Immature natural killer cell (primary cell): ENCODE data around the gene SASS6. TPM values are rescaled to one million over a fixed set of nuclear protein-coding genes. Genes with fewer than 3 reads are reported as not detected.

Source experiments
- DNase-seq, 3 donors: peaks; one replicate each; pipeline ENCODE4 v3.0.0; 2022; ENCODE audit warnings: mixed read lengths in 1 of 3
- H3K27ac Mint-ChIP-seq, 6 donors: one replicate each; pipeline ENCODE4 v1.8.0; 2020; ENCODE audit warnings: mixed read lengths in 6 of 6, mild to moderate bottlenecking in 5 of 6, inconsistent platforms in 4 of 6, moderate library complexity in 3 of 6
- H3K27me3 Mint-ChIP-seq, 3 donors: one replicate each; pipeline ENCODE4 v1.8.0; 2020 to 2021; ENCODE audit warnings: low read depth in 3 of 3, mild to moderate bottlenecking in 3 of 3, mixed read lengths in 3 of 3, moderate library complexity in 3 of 3, inconsistent platforms in 1 of 3
- H3K36me3 Mint-ChIP-seq, 3 donors: one replicate each; pipeline ENCODE4 v1.8.0; 2020; ENCODE audit warnings: mixed read lengths in 3 of 3, inconsistent platforms in 2 of 3, mild to moderate bottlenecking in 2 of 3
- H3K4me1 Mint-ChIP-seq, 2 donors: one replicate each; pipeline ENCODE4 v1.8.0; 2020; ENCODE audit warnings: inconsistent platforms in 2 of 2, mild to moderate bottlenecking in 2 of 2, mixed read lengths in 2 of 2, moderate library complexity in 1 of 2
- H3K4me3 Mint-ChIP-seq, 5 donors: one replicate each; pipeline ENCODE4 v1.8.0; 2020; ENCODE audit warnings: mild to moderate bottlenecking in 5 of 5, mixed read lengths in 5 of 5, inconsistent platforms in 3 of 5, moderate library complexity in 3 of 5
- H3K9me3 Mint-ChIP-seq, 6 donors: one replicate each; pipeline ENCODE4 v1.8.0; 2020; ENCODE audit warnings: mild to moderate bottlenecking in 6 of 6, mixed read lengths in 6 of 6, inconsistent platforms in 4 of 6, moderate library complexity in 3 of 6
- polyA plus RNA-seq, 3 donors: library from polyadenylated mRNA; unstranded; fragments of 300-500 nt; fragmentation: Illumina TruSeq; gene quantifications; one replicate each; pipeline ENCODE4 v1.2.3, GENCODE V29; 2021

SASS6 gene
- polyA plus RNA-seq, 3 donors from 2014 or later: 1.2 to 3.1 (median 1.8) TPM

- H3K4me3 Mint-ChIP-seq: no peak overlapping the region
- peak overlapping the region in 1 of 6 donors; percentile 36 for H3K27ac Mint-ChIP-seq
- H3K27me3 Mint-ChIP-seq: no peaks in the 10 kb centered on the region
- no peaks in the 10 kb centered on the region for H3K4me1 Mint-ChIP-seq
- peaks cover 24 to 56% (median 46%) of the 10 kb centered on the region in 3 donors for H3K36me3 Mint-ChIP-seq
- DNase-seq: no peak
- no peaks in the 10 kb centered on the region for H3K9me3 Mint-ChIP-seq
These were observed 9.6 kb upstream of the SASS6 start for GRCh38 chr1:100142343-100142742.

GRCh38 chr1:100141192-100141591 is 8.5 kb upstream of the SASS6 start:
- Mint-ChIP-seq H3K4me3 (no peak overlapping the region), H3K27ac (no peak overlapping the region), H3K27me3 (no peaks in the 10 kb centered on the region), H3K4me1 (no peaks in the 10 kb centered on the region), H3K9me3 (no peaks in the 10 kb centered on the region), H3K36me3 (peaks cover 24 to 53% (median 43%) of the 10 kb centered on the region in 3 donors)
- DNase-seq: no peak

GRCh38 chr1:100137602-100138001 is 4.9 kb upstream of the SASS6 start:
- DNase-seq: no peak
- peaks cover 19 to 31% of the 10 kb centered on the region in 2 donors for H3K4me1 Mint-ChIP-seq
- H3K9me3 Mint-ChIP-seq: no peaks in the 10 kb centered on the region
- no peak overlapping the region for H3K4me3 Mint-ChIP-seq
- H3K36me3 Mint-ChIP-seq: peaks cover 12 to 37% (median 19%) of the 10 kb centered on the region in 3 donors
- H3K27me3 Mint-ChIP-seq: peaks cover 6 to 7% (median 6%) of the 10 kb centered on the region in 3 donors
- H3K27ac Mint-ChIP-seq: peak overlapping the region in 1 of 6 donors; percentile 35

- Mint-ChIP-seq H3K4me1 (peaks cover 29 to 47% of the 10 kb centered on the region in 2 donors), H3K36me3 (peaks cover 0 to 17% (median 6%) of the 10 kb centered on the region in 3 donors), H3K4me3 (no peak overlapping the region), H3K9me3 (no peaks in the 10 kb centered on the region), H3K27ac (peak overlapping the region in 1 of 6 donors; percentile 12), H3K27me3 (peaks cover 6 to 8% (median 6%) of the 10 kb centered on the region in 3 donors)
- DNase-seq: no peak
These were observed 2.1 kb upstream of the SASS6 start for GRCh38 chr1:100134872-100135271.

GRCh38 chr1:100131623-100132022 is 1.1 kb downstream of the SASS6 start:
- Mint-ChIP-seq H3K4me1 (peaks cover 29 to 47% of the 10 kb centered on the region in 2 donors), H3K27me3 (peaks cover 6 to 8% (median 6%) of the 10 kb centered on the region in 3 donors), H3K36me3 (no peaks in the 10 kb centered on the region), H3K9me3 (no peaks in the 10 kb centered on the region), H3K4me3 (peak overlapping the region; percentile 95 to 100 (median 99)), H3K27ac (peak overlapping the region in 4 of 6 donors; percentile 55 to 96 (median 77))
- no peak for DNase-seq

GRCh38 chr1:100130552-100131077 is 2.1 kb downstream of the SASS6 start:
- no peak for DNase-seq
- Mint-ChIP-seq H3K4me1 (peaks cover 29 to 44% of the 10 kb centered on the region in 2 donors), H3K27me3 (peaks cover 6 to 8% (median 6%) of the 10 kb centered on the region in 3 donors), H3K36me3 (peaks cover 0 to 7% (median 5%) of the 10 kb centered on the region in 3 donors), H3K9me3 (no peaks in the 10 kb centered on the region), H3K27ac (no peak overlapping the region), H3K4me3 (peak overlapping the region in 2 of 5 donors; percentile 15 to 30)

- H3K4me1 Mint-ChIP-seq: peaks cover 6 to 12% of the 10 kb centered on the region in 2 donors
These were observed 5.5 kb downstream of the SASS6 start for GRCh38 chr1:100127226-100127625.

GRCh38 chr1:100122177-100122576 is 10.6 kb downstream of the SASS6 start:
- Mint-ChIP-seq H3K27me3 (no peaks in the 10 kb centered on the region), H3K9me3 (no peaks in the 10 kb centered on the region), H3K27ac (no peak overlapping the region), H3K36me3 (peaks cover 13 to 24% (median 16%) of the 10 kb centered on the region in 3 donors), H3K4me3 (no peak overlapping the region), H3K4me1 (no peaks in the 10 kb centered on the region)
- no peak for DNase-seq

More at GRCh38 chr1:100127226-100127625, 5.5 kb downstream of the SASS6 start:
- H3K27ac Mint-ChIP-seq: peak overlapping the region in 1 of 6 donors; percentile 34
- H3K9me3 Mint-ChIP-seq: no peaks in the 10 kb centered on the region
- H3K27me3 Mint-ChIP-seq: no peaks in the 10 kb centered on the region
- H3K36me3 Mint-ChIP-seq: peaks cover 4 to 8% (median 5%) of the 10 kb centered on the region in 3 donors
- H3K4me3 Mint-ChIP-seq: no peak overlapping the region
- no peak for DNase-seq

GRCh38 chr1:100115524-100115923 is 17.2 kb downstream of the SASS6 start:
- no peak for DNase-seq
- no peaks in the 10 kb centered on the region for H3K4me1 Mint-ChIP-seq
- peaks cover 12 to 23% (median 14%) of the 10 kb centered on the region in 3 donors for H3K36me3 Mint-ChIP-seq
- H3K27me3 Mint-ChIP-seq: no peaks in the 10 kb centered on the region
- H3K9me3 Mint-ChIP-seq: no peaks in the 10 kb centered on the region
- no peak overlapping the region for H3K27ac Mint-ChIP-seq
- no peak overlapping the region for H3K4me3 Mint-ChIP-seq

- Mint-ChIP-seq H3K27me3 (no peaks in the 10 kb centered on the region), H3K4me3 (no peak overlapping the region), H3K36me3 (peaks cover 11 to 25% (median 11%) of the 10 kb centered on the region in 3 donors), H3K4me1 (no peaks in the 10 kb centered on the region), H3K27ac (no peak overlapping the region), H3K9me3 (no peaks in the 10 kb centered on the region)
- DNase-seq: no peak
These were observed 23.1 kb downstream of the SASS6 start for GRCh38 chr1:100109554-100110066.

GRCh38 chr1:100107696-100108095 is 25.0 kb downstream of the SASS6 start:
- Mint-ChIP-seq H3K27ac (no peak overlapping the region), H3K4me1 (no peaks in the 10 kb centered on the region), H3K4me3 (no peak overlapping the region), H3K36me3 (peaks cover 18 to 34% (median 18%) of the 10 kb centered on the region in 3 donors), H3K27me3 (no peaks in the 10 kb centered on the region), H3K9me3 (no peaks in the 10 kb centered on the region)
- no peak for DNase-seq

- DNase-seq: no peak
- H3K27ac Mint-ChIP-seq: no peak overlapping the region
- peaks cover 16 to 43% (median 25%) of the 10 kb centered on the region in 3 donors for H3K36me3 Mint-ChIP-seq
- H3K27me3 Mint-ChIP-seq: no peaks in the 10 kb centered on the region
- H3K4me3 Mint-ChIP-seq: no peak overlapping the region
- H3K4me1 Mint-ChIP-seq: no peaks in the 10 kb centered on the region
- no peaks in the 10 kb centered on the region for H3K9me3 Mint-ChIP-seq
These were observed 31.2 kb downstream of the SASS6 start for GRCh38 chr1:100101564-100101963.

GRCh38 chr1:100100202-100100601 is 32.5 kb downstream of the SASS6 start:
- Mint-ChIP-seq H3K4me1 (no peaks in the 10 kb centered on the region), H3K27me3 (no peaks in the 10 kb centered on the region), H3K9me3 (no peaks in the 10 kb centered on the region), H3K4me3 (no peak overlapping the region), H3K36me3 (peaks cover 11 to 38% (median 27%) of the 10 kb centered on the region in 3 donors), H3K27ac (no peak overlapping the region)
- DNase-seq: no peak

GRCh38 chr1:100090471-100090870 is 42.3 kb downstream of the SASS6 start:
- H3K9me3 Mint-ChIP-seq: no peaks in the 10 kb centered on the region
- H3K27me3 Mint-ChIP-seq: peaks cover 0 to 2% (median 0%) of the 10 kb centered on the region in 3 donors
- no peak for DNase-seq
- peaks cover 4 to 25% (median 7%) of the 10 kb centered on the region in 3 donors for H3K36me3 Mint-ChIP-seq
- no peak overlapping the region for H3K4me3 Mint-ChIP-seq
- no peak overlapping the region for H3K27ac Mint-ChIP-seq
- H3K4me1 Mint-ChIP-seq: no peaks in the 10 kb centered on the region
